Testis (tissue), 2 donors: ENCODE data around the gene C4orf46.

ENCODE experiments used
- CTCF ChIP-seq, 3 experiments: fragments of 450-650 bp in 2 of 3; fragments of 200-600 bp in 1 of 3; sonication (generic) in 1 of 3; IDR thresholded peaks; one replicate each; pipeline ENCODE4 v1.5.1; 2016 to 2019; ENCODE audit warnings: antibody characterized with exemption in 3 of 3, mild to moderate bottlenecking in 2 of 3, moderate library complexity in 1 of 3
- POLR2A ChIP-seq: fragments of 450-650 bp; IDR thresholded peaks from one replicate; pipeline ENCODE4 v1.6.1; 2017; ENCODE audit warnings: antibody characterized with exemption, mild to moderate bottlenecking, moderate library complexity

DNA sequence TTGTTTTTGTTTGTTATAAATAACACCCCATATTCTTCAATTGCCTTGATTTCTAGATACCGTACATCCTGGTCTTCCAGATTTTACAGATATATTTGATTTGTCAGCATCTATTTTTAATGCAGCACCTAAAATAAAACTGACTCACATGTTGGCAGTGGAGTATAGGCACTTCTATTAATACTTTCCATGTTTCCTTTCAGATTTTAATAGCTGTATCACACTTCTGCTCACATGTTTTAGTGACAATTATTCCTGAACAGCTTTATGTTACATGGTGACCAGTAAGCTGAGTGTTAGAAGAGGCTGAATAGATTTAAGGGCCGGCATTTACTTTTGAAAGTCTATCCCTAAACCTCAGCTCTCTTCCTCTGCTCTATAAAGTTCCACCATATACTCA, 46.1 kb downstream of the C4orf46 start:
- no peak for TF ChIP-seq CTCF (IDR thresholded peaks at IDR 0.05)
- no peak for TF ChIP-seq POLR2A
